Body of pancreas (tissue), 4 donors: Measurements from ENCODE around the gene GORASP1. TPM values are rescaled to one million over a fixed set of nuclear protein-coding genes. Genes with fewer than 3 reads are reported as not detected.

Source experiments
- ATAC-seq: fragments of 150-250 bp; one replicate; pipeline ENCODE4 v1.9.1; 2016
- DNase-seq, 4 donors: peaks; one replicate each; pipeline ENCODE4 v3.0.0-alpha.2; 2019
- H3K27ac ChIP-seq, 4 donors: fragments of 200-600 bp; sonication (generic); 1 replicate in 3 of 4; 2 replicates in 1 of 4; pipeline versions ENCODE4 v1.5.1 to v1.6.1; 2016 to 2019; ENCODE audit warnings: mild to moderate bottlenecking in 1 of 4, mixed read lengths in 1 of 4, moderate library complexity in 1 of 4
- H3K27me3 ChIP-seq, 2 donors: fragments of 200-600 bp; sonication (generic); one replicate each; pipeline ENCODE4 v1.6.0; 2016; ENCODE audit warnings: mild to moderate bottlenecking in 1 of 2
- H3K36me3 ChIP-seq, 2 donors: fragments of 200-600 bp; sonication (generic); replicated peaks in 1 of 2; 2 replicates each; pipeline ENCODE4 v1.5.1; 2016; ENCODE audit warnings: low read depth in 2 of 2; ENCODE audit not compliant: insufficient read depth in 1 of 2
- H3K4me1 ChIP-seq: fragments of 200-600 bp; sonication (generic); one replicate; pipeline ENCODE4 v1.6.0; 2016
- H3K4me3 ChIP-seq, 2 donors: fragments of 200-600 bp; sonication (generic); 1 replicate in 1 of 2; 2 replicates in 1 of 2; pipeline ENCODE4 v1.5.1; 2016 to 2019
- H3K9me3 ChIP-seq, 3 donors: fragments of 200-600 bp; sonication (generic); 1 replicate in 2 of 3; 2 replicates in 1 of 3; pipeline ENCODE4 v1.5.1; 2016
- POLR2A ChIP-seq, 3 donors: fragments of 450-650 bp; IDR thresholded peaks; one replicate each; pipeline ENCODE4 v1.6.1; 2016; ENCODE audit warnings: antibody characterized with exemption in 3 of 3, mild to moderate bottlenecking in 2 of 3
- WGBS, 2 donors: methylation state at CpG; one replicate each; pipeline ENCODE4 v1.1.5; 2017; 5-methylcytosine and 5-hydroxymethylcytosine counted together
- intact Hi-C: fragments of 100-400 bp; cut with DNase I; formaldehyde crosslinking; loops from one replicate; pipeline ENCODE4 v1.15.1; 2023
- total RNA-seq, 2 donors: library from RNA; depleted of rRNA; stranded (reverse); fragments of >200 nt; gene quantifications; one replicate each; pipeline ENCODE4 v1.1.0, GENCODE V29; 2016
- TF ChIP-seq, protein P1 (sequence below), 7 experiments: fragments of 450-650 bp in 4 of 7; fragments of 200-600 bp in 3 of 7; sonication (generic) in 3 of 7; IDR thresholded peaks; one replicate each; pipeline ENCODE4 v1.5.1; 2016 to 2019; ENCODE audit warnings: antibody characterized with exemption in 7 of 7

GORASP1 gene
- total RNA-seq, 2 donors from 2014 or later: 38.4 to 53.1 TPM

DNA sequence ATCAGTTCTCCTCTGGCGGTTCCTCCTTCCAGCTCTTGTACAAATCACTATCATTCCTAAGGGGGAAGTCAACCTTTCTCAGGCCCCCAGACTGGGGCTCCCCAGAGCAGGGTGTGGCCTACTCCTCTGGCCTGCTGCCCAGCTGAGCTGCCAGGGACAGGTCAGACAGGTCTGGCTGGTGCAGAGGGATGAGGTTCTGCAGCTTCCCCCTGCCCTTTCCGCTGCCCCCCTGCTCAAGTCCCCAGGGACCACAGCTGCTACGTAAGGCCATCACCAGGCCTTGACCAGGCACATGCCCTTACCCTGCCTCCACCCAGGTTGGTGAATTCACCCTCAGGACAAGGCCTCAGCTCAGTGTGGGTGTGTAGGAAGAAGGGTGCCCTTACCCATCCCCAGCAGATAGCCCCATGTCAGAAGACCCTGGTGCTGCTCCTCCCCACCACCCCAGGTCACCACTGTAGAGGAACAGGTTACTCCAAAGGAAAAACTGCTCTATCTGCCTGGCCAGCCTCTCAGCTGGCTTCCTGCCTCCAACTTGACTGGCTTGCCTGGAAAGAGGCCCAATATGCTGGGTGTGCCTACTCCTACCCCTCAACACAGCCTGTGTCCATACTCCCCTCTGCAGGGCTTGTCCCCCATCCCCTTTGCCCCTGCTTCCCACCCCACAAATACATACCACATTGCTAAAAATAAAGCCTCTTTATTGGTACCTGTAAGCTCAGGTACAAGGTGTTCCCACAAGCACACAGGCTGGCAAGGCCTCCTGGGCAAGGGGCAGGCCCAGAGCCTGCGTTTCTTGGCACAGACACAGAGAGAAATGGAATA lies 34.0 kb upstream of the GORASP1 start:
- no peaks in the 10 kb centered on the region for H3K27me3 ChIP-seq
- no peak overlapping the region for H3K4me3 ChIP-seq
- H3K9me3 ChIP-seq: no peaks in the 10 kb centered on the region
- H3K4me1 ChIP-seq: peaks cover 60% of the 10 kb centered on the region
- DNase-seq (peak; percentile 88 to 96 (median 92)), ATAC-seq (peak; percentile 84)
- peaks cover 20 to 21% of the 10 kb centered on the region in 2 donors for H3K36me3 ChIP-seq
- H3K27ac ChIP-seq: peak overlapping the region; percentile 93 to 97 (median 95)
- WGBS, 2 donors: 12 to 20% methylated on average over 4 of the region's 4 CpGs
- intact Hi-C loops: no loop called here
- TF ChIP-seq POLR2A (IDR thresholded peaks at IDR 0.05): peak in 1 of 3 donors; percentile 11
- TF ChIP-seq, protein P1, sequence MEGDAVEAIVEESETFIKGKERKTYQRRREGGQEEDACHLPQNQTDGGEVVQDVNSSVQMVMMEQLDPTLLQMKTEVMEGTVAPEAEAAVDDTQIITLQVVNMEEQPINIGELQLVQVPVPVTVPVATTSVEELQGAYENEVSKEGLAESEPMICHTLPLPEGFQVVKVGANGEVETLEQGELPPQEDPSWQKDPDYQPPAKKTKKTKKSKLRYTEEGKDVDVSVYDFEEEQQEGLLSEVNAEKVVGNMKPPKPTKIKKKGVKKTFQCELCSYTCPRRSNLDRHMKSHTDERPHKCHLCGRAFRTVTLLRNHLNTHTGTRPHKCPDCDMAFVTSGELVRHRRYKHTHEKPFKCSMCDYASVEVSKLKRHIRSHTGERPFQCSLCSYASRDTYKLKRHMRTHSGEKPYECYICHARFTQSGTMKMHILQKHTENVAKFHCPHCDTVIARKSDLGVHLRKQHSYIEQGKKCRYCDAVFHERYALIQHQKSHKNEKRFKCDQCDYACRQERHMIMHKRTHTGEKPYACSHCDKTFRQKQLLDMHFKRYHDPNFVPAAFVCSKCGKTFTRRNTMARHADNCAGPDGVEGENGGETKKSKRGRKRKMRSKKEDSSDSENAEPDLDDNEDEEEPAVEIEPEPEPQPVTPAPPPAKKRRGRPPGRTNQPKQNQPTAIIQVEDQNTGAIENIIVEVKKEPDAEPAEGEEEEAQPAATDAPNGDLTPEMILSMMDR (IDR thresholded peaks at IDR 0.05): peak in 1 of 7 experiments; percentile 9

DNA sequence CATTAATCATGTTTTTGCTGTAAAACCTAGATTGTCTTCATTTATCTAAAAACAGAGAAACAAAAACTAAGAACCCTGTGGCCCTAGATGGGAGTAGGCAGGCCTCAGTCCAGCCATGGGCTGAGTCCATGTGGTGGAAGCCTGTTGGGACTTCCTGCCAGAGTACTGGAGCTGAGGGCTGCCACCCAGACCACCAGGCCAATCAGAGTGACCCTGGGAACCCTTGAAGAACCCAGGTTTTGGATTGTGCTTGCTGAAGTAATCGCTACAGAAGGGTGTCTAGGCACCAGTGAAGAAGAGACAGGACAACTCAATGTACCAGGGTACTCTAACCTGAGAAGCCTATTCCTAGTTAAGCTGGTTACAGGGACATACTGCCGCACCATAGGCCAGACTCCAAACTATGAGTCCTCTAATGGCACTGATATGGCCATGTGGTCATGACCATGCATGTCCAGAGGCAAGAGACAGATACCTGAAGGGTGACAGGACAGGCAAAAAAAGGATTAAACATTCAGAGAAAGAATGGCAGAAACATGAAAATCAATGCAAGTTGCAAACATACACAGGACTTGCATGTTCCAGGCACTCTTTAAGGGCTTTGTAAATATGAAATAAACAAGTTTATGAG lies 33.0 kb upstream of the GORASP1 start:
- Histone ChIP-seq H3K27ac (peak overlapping the region; percentile 93 to 97 (median 95)), H3K9me3 (no peaks in the 10 kb centered on the region), H3K36me3 (peaks cover 20 to 21% of the 10 kb centered on the region in 2 donors), H3K27me3 (no peaks in the 10 kb centered on the region), H3K4me1 (peaks cover 53% of the 10 kb centered on the region), H3K4me3 (no peak overlapping the region)
- TF ChIP-seq POLR2A (IDR thresholded peaks at IDR 0.05): no peak
- TF ChIP-seq, protein P1 (IDR thresholded peaks at IDR 0.05): no peak
- intact Hi-C loops: no loop called here
- 58 to 80% methylated on average over 1 to 2 of the region's 2 CpGs for WGBS, 2 donors
- ATAC-seq (no peak), DNase-seq (no peak)

DNA sequence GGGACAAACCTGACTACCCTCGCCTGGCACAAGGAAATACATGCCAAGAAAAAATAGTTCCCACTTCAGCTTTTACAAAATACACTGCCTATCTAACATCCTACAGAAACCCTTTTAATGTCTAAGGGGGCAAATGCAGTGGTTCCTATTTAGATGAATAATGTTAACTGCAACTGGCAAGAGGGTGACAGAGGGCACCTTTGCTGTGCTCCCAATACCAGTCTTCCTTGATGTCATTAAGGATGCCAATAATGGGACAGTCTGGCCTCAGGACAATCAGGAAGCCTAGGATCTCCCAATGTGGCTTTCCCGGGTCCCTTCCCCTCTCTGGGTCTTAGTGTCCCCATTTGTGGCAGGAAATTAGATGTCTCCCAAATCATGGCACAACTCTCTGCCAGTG lies 32.0 kb upstream of the GORASP1 start:
- H3K9me3 ChIP-seq: no peaks in the 10 kb centered on the region
- H3K27ac ChIP-seq: peak overlapping the region in 3 of 4 donors; percentile 93 to 96 (median 94)
- peaks cover 58% of the 10 kb centered on the region for H3K4me1 ChIP-seq
- DNase-seq (no peak), ATAC-seq (no peak)
- WGBS, 2 donors: 54 to 76% methylated on average over 2 of the region's 2 CpGs
- no peak overlapping the region for H3K4me3 ChIP-seq
- H3K27me3 ChIP-seq: no peaks in the 10 kb centered on the region
- H3K36me3 ChIP-seq: peaks cover 14% of the 10 kb centered on the region in 2 donors
- intact Hi-C loops: no loop called here
- TF ChIP-seq, protein P1 (IDR thresholded peaks at IDR 0.05): no peak
- no peak for TF ChIP-seq POLR2A (IDR thresholded peaks at IDR 0.05)

DNA sequence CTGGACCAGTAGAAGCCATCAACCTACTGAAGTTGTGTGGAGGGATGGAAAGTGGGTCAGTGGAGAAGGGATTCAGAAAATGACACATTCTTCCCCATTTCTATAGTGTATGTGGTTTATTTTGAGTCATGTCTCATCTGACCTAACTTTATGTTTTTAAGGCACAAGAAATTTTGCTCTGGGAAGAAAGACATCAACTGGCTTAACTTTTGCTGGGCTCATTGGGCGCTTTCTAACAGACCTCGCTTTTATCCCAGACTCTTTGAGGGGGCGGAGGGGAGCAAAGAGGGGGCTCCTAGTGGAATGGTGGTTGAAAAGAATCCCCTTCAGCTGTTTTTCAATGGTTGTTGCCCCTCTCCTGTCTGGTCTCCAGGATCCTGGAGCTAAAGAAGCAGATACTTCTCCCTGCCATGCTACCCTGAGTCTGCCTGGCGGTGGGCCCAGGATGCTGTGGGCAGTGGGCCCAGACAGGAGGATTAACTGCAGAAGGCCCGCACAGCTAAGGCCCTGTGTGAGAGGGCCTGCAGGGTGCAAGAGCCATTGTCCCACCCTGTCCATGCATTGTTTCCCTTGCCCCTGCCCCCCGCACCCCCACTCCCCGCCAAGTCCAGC lies 31.5 kb upstream of the GORASP1 start:
- Histone ChIP-seq H3K4me1 (peaks cover 53% of the 10 kb centered on the region), H3K27ac (no peak overlapping the region), H3K9me3 (no peaks in the 10 kb centered on the region), H3K27me3 (no peaks in the 10 kb centered on the region), H3K36me3 (peaks cover 10 to 14% of the 10 kb centered on the region in 2 donors), H3K4me3 (no peak overlapping the region)
- ATAC-seq: no peak
- 80 to 82% methylated on average over 7 of the region's 7 CpGs for WGBS, 2 donors
- intact Hi-C loops: no loop called here
- peak in 1 of 4 donors; percentile 56 for DNase-seq
- no peak for TF ChIP-seq POLR2A (IDR thresholded peaks at IDR 0.05)
- TF ChIP-seq, protein P1 (IDR thresholded peaks at IDR 0.05): no peak
